HepG2 (cell line): ENCODE data around the gene RANBP3. TPM values are rescaled to one million over a fixed set of nuclear protein-coding genes. Genes with fewer than 3 reads are reported as not detected.

ENCODE experiments used
- ATAC-seq: fragments of 200-7000 bp; cut with Tn5 transposase; 3 replicates; pipeline ENCODE4 v1.9.1; 2020; ENCODE audit warnings: mild to moderate bottlenecking, moderate library complexity
- BruUV-seq: library from RNA; stranded (reverse); fragments of 400-500 nt; replicated peaks from 2 replicates; lab custom pipeline; 2021; lab: Mats Ljungman, UMichigan
- CTCF ChIA-PET: fragments of 300-600 bp; formaldehyde crosslinking; extraction: SDS; loops from one replicate; lab custom pipeline; 2021; ENCODE audit warnings: low total read pairs, inconsistent platforms, low intra/inter-chr PET ratio; lab: Yijun Ruan, JAX
- POLR2A ChIA-PET: fragments of 350-600 bp; sonication (Branson Sonifier 250); formaldehyde crosslinking; loops from one replicate; lab custom pipeline; 2020; ENCODE audit warnings: antibody characterized with exemption, inconsistent platforms; lab: Yijun Ruan, JAX
- DNase-seq: peaks from one replicate; pipeline ENCODE4 v3.0.0-alpha.2; 2015; ENCODE audit warnings: low spot score
- FAIRE-seq: peaks from 3 replicates; lab custom pipeline; 2011; peaks lifted over from hg19 to GRCh38; lab: Jason Lieb, UNC
- H2AFZ ChIP-seq: one replicate; pipeline ENCODE4 v1.6.1; 2011; ENCODE audit warnings: low read length, inconsistent platforms
- H3K27ac ChIP-seq: fragments of 300-600 bp; 3 replicates; pipeline ENCODE4 v1.8.0; 2011; ENCODE audit warnings: mixed run types, mild to moderate bottlenecking, mixed read lengths, low read length, inconsistent platforms; ENCODE audit not compliant: insufficient read depth; ENCODE audit errors: extremely low read length
- H3K27me3 ChIP-seq, 2 experiments: fragments of 200-600 bp in 1 of 2; 2 replicates in 1 of 2; 3 replicates in 1 of 2; pipeline versions ENCODE4 v1.6.0 to v1.8.0; 2011; ENCODE audit warnings: low read length in 2 of 2, mild to moderate bottlenecking in 2 of 2, moderate library complexity in 2 of 2, inconsistent platforms in 1 of 2; ENCODE audit not compliant: insufficient read depth in 2 of 2, control insufficient read depth in 1 of 2
- H3K36me3 ChIP-seq, 2 experiments: fragments of 200-600 bp in 1 of 2; replicated peaks in 1 of 2; 2 replicates in 1 of 2; 3 replicates in 1 of 2; pipeline versions ENCODE4 v1.5.1 to v1.8.0; 2011; ENCODE audit warnings: low read length in 2 of 2, inconsistent platforms in 1 of 2; ENCODE audit not compliant: insufficient read depth in 2 of 2, control insufficient read depth in 1 of 2
- H3K4me1 ChIP-seq: 2 replicates; pipeline ENCODE4 v1.5.1; 2012; ENCODE audit warnings: low read length, inconsistent platforms; ENCODE audit not compliant: insufficient read depth
- H3K4me2 ChIP-seq: 2 replicates; pipeline ENCODE4 v1.6.0; 2011; ENCODE audit warnings: low read depth, low read length, inconsistent platforms
- H3K4me3 ChIP-seq, 3 experiments: fragments of 200-600 bp in 1 of 3; sonication (generic), shearing (Covaris generic) in 1 of 3; replicated peaks in 1 of 3; 2 replicates each; pipeline ENCODE4 v1.5.1; 2011 to 2016; ENCODE audit warnings: low read length in 3 of 3, inconsistent platforms in 2 of 3, low read depth in 2 of 3, mild to moderate bottlenecking in 2 of 3, control low read depth in 1 of 3, mixed read lengths in 1 of 3; ENCODE audit not compliant: insufficient read depth in 1 of 3
- H3K79me2 ChIP-seq: one replicate; pipeline ENCODE4 v1.6.1; 2011; ENCODE audit warnings: low read length, inconsistent platforms; ENCODE audit not compliant: insufficient read depth
- H3K9ac ChIP-seq: 2 replicates; pipeline ENCODE4 v1.6.0; 2011; ENCODE audit warnings: mild to moderate bottlenecking, low read depth, low read length, inconsistent platforms; ENCODE audit not compliant: insufficient read depth
- H3K9me3 ChIP-seq: 2 replicates; pipeline ENCODE4 v1.5.1; 2012; ENCODE audit warnings: mild to moderate bottlenecking, low read length
- H4K20me1 ChIP-seq: 2 replicates; pipeline ENCODE4 v1.6.0; 2011; ENCODE audit warnings: inconsistent platforms, mild to moderate bottlenecking, low read length, moderate library complexity; ENCODE audit not compliant: insufficient read depth
- TRAFD1 ChIP-seq: sonication (generic); formaldehyde crosslinking; IDR thresholded peaks from 2 replicates; pipeline ENCODE4 v1.5.1; 2020; ENCODE audit warnings: missing genetic modification reagents, mild to moderate bottlenecking, borderline replicate concordance
- ZBTB38 ChIP-seq: sonication (generic); formaldehyde crosslinking; IDR thresholded peaks from 2 replicates; pipeline ENCODE4 v1.5.1; 2020; ENCODE audit warnings: mild to moderate bottlenecking, missing genetic modification reagents
- ZFP36L1 ChIP-seq: sonication (generic); formaldehyde crosslinking; IDR thresholded peaks from 2 replicates; pipeline ENCODE4 v1.8.0; 2022; ENCODE audit warnings: mild to moderate bottlenecking, missing genetic modification reagents, moderate library complexity
- ZNF256 ChIP-seq: sonication (generic); formaldehyde crosslinking; conservative IDR thresholded peaks from 2 replicates; pipeline ENCODE4 v1.4.0; 2020; ENCODE audit warnings: missing genetic modification reagents
- ZNF547 ChIP-seq: sonication (generic); formaldehyde crosslinking; IDR thresholded peaks from 2 replicates; pipeline ENCODE4 v1.5.1; 2020; ENCODE audit warnings: mild to moderate bottlenecking, missing genetic modification reagents
- ZNF660 ChIP-seq: sonication (generic); formaldehyde crosslinking; IDR thresholded peaks from 2 replicates; pipeline ENCODE4 v1.5.1; 2020; ENCODE audit warnings: mild to moderate bottlenecking, low read depth, missing genetic modification reagents, borderline replicate concordance
- ZSCAN31 ChIP-seq: sonication (generic); formaldehyde crosslinking; IDR thresholded peaks from 2 replicates; pipeline ENCODE4 v1.5.0; 2020; ENCODE audit warnings: low read depth, mild to moderate bottlenecking, missing genetic modification reagents
- WGBS: methylation state at CpG from one replicate; pipeline ENCODE4 v1.1.6; 2017; ENCODE audit warnings: low lambda C conversion rate; 5-methylcytosine and 5-hydroxymethylcytosine counted together
- in situ Hi-C: cut with HindIII; loops from 2 replicates; pipeline ENCODE4 v1.10.0; 2017; ENCODE audit warnings: low pct_unique_long_range_greater_than_20kb; ENCODE audit not compliant: extremely low pct_ligation_motif_present
- intact Hi-C: fragments of 100-400 bp; cut with micrococcal nuclease; formaldehyde crosslinking; loops from one replicate; pipeline ENCODE4 v1.10.0; 2022; ENCODE audit not compliant: unreplicated experiment
- polyA plus RNA-seq, 8 experiments: library from polyadenylated mRNA; depleted of rRNA in 3 of 8; stranded (reverse) in 7 of 8; unstranded in 1 of 8; fragments of >200 nt; fragmentation: Illumina TruSeq in 4 of 8; extraction: Trizol in 4 of 8; gene quantifications; 2 replicates each; pipeline versions ENCODE4 v1.2.1 to v1.2.3, GENCODE V29; 2011 to 2016; ENCODE audit warnings: low read depth in 4 of 8, missing spikeins in 1 of 8, mixed read lengths in 1 of 8; ENCODE audit not compliant: insufficient read depth in 1 of 8
- total RNA-seq, 5 experiments: library from RNA; depleted of rRNA; stranded (reverse); fragments of >200 nt; fragmentation: Illumina TruSeq; extraction: Trizol; gene quantifications; 2 replicates each; pipeline ENCODE4 v1.2.3, GENCODE V29; 2016; ENCODE audit warnings: low read depth in 1 of 5
- TF ChIP-seq, protein P1 (sequence below): sonication (generic); formaldehyde crosslinking; IDR thresholded peaks from 2 replicates; pipeline ENCODE4 v1.5.0; 2020; ENCODE audit warnings: missing genetic modification reagents
- TF ChIP-seq, protein P2 (sequence below): sonication (generic); formaldehyde crosslinking; IDR thresholded peaks from 2 replicates; pipeline ENCODE4 v1.8.0; 2022; ENCODE audit warnings: missing genetic modification reagents, mild to moderate bottlenecking, moderate library complexity, borderline replicate concordance
- TF ChIP-seq, protein P3 (sequence below): sonication (generic); formaldehyde crosslinking; IDR thresholded peaks from 2 replicates; pipeline ENCODE4 v1.4.0; 2020; ENCODE audit warnings: mild to moderate bottlenecking, low read depth, missing genetic modification reagents
- TF ChIP-seq, protein P4 (sequence below): IDR thresholded peaks from 2 replicates; pipeline ENCODE4 v1.6.1; 2016; ENCODE audit warnings: low read depth, control low read depth

The RANBP3 gene
- total and polyA plus RNA-seq, 2 of the 13 experiments (the other 11 are each of a cell fraction or from before 2014, with no cell fraction given) = 39.5 to 149 TPM

GRCh38 chr19:6012426-6013170, 34.7 kb upstream of the RANBP3 start:
- FAIRE-seq = no peak
- Histone ChIP-seq H3K4me3 (no peak overlapping the region), H3K9me3 (no peaks in the 10 kb centered on the region), H3K9ac (no peak overlapping the region), H3K4me1 (peaks cover 47% of the 10 kb centered on the region), H3K27me3 (peaks cover 2 to 18% of the 10 kb centered on the region in 2 experiments; a peak in 3 of 5 replicates), H3K79me2 (no peaks in the 10 kb centered on the region), H3K36me3 (no peaks in the 10 kb centered on the region), H3K27ac (no peak overlapping the region), H4K20me1 (no peaks in the 10 kb centered on the region), H3K4me2 (no peak overlapping the region), H2AFZ (no peak overlapping the region)
- ChIA-PET CTCF (no interaction called here), POLR2A (interaction anchor here (1.7 kb wide), 1 partner anchor 25 kb away, joined by 3 read pairs; no protein-coding TSS in a partner anchor)
- 32% methylated on average over 12 of the region's 18 CpGs for WGBS
- intact Hi-C loops = no loop called here
- no peak for ATAC-seq
- no TSS peak for BruUV-seq
- in situ Hi-C loops = no loop called here
- no peak for DNase-seq
- no peak for TF ChIP-seq ZSCAN31 (CRISPR knock-in tag)
- TF ChIP-seq ZNF660 (CRISPR knock-in tag) = no peak
- TF ChIP-seq, protein P1, sequence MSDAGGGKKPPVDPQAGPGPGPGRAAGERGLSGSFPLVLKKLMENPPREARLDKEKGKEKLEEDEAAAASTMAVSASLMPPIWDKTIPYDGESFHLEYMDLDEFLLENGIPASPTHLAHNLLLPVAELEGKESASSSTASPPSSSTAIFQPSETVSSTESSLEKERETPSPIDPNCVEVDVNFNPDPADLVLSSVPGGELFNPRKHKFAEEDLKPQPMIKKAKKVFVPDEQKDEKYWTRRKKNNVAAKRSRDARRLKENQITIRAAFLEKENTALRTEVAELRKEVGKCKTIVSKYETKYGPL = no peak
- TF ChIP-seq, protein P2, sequence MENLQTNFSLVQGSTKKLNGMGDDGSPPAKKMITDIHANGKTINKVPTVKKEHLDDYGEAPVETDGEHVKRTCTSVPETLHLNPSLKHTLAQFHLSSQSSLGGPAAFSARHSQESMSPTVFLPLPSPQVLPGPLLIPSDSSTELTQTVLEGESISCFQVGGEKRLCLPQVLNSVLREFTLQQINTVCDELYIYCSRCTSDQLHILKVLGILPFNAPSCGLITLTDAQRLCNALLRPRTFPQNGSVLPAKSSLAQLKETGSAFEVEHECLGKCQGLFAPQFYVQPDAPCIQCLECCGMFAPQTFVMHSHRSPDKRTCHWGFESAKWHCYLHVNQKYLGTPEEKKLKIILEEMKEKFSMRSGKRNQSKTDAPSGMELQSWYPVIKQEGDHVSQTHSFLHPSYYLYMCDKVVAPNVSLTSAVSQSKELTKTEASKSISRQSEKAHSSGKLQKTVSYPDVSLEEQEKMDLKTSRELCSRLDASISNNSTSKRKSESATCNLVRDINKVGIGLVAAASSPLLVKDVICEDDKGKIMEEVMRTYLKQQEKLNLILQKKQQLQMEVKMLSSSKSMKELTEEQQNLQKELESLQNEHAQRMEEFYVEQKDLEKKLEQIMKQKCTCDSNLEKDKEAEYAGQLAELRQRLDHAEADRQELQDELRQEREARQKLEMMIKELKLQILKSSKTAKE (CRISPR knock-in tag) = no peak
- no peak for TF ChIP-seq ZFP36L1
- TF ChIP-seq ZNF256 = no peak
- no peak for TF ChIP-seq ZNF547
- TF ChIP-seq TRAFD1 (CRISPR knock-in tag) = no peak
- TF ChIP-seq ZBTB38 (CRISPR knock-in tag) = no peak
- TF ChIP-seq, protein P3, sequence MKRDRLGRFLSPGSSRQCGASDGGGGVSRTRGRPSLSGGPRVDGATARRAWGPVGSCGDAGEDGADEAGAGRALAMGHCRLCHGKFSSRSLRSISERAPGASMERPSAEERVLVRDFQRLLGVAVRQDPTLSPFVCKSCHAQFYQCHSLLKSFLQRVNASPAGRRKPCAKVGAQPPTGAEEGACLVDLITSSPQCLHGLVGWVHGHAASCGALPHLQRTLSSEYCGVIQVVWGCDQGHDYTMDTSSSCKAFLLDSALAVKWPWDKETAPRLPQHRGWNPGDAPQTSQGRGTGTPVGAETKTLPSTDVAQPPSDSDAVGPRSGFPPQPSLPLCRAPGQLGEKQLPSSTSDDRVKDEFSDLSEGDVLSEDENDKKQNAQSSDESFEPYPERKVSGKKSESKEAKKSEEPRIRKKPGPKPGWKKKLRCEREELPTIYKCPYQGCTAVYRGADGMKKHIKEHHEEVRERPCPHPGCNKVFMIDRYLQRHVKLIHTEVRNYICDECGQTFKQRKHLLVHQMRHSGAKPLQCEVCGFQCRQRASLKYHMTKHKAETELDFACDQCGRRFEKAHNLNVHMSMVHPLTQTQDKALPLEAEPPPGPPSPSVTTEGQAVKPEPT (CRISPR knock-in tag) = no peak
- TF ChIP-seq, protein P4, sequence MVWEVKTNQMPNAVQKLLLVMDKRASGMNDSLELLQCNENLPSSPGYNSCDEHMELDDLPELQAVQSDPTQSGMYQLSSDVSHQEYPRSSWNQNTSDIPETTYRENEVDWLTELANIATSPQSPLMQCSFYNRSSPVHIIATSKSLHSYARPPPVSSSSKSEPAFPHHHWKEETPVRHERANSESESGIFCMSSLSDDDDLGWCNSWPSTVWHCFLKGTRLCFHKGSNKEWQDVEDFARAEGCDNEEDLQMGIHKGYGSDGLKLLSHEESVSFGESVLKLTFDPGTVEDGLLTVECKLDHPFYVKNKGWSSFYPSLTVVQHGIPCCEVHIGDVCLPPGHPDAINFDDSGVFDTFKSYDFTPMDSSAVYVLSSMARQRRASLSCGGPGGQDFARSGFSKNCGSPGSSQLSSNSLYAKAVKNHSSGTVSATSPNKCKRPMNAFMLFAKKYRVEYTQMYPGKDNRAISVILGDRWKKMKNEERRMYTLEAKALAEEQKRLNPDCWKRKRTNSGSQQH (CRISPR knock-in tag) = no peak
